Liver (tissue), 3 donors: Measurements from ENCODE around the gene LSM11.

Experiments
- EGR1 ChIP-seq, 2 donors: IDR thresholded peaks; 2 replicates each; pipeline ENCODE4 v1.6.1; 2016 to 2018; ENCODE audit warnings: antibody characterized with exemption in 2 of 2, low read depth in 2 of 2
- FOXA1 ChIP-seq: IDR thresholded peaks from 2 replicates; pipeline ENCODE4 v1.6.1; 2016; ENCODE audit warnings: antibody characterized with exemption
- GABPA ChIP-seq, 2 donors: IDR thresholded peaks in 1 of 2; conservative IDR thresholded peaks in 1 of 2; 2 replicates each; pipeline ENCODE4 v1.6.1; 2016; ENCODE audit warnings: antibody characterized with exemption in 2 of 2, mild to moderate bottlenecking in 1 of 2, moderate library complexity in 1 of 2
- NR2F2 ChIP-seq: IDR thresholded peaks from 2 replicates; pipeline ENCODE4 v1.6.1; 2016; ENCODE audit warnings: antibody characterized with exemption
- RAD21 ChIP-seq, 2 donors: IDR thresholded peaks; 2 replicates each; pipeline ENCODE4 v1.6.1; 2016; ENCODE audit warnings: antibody characterized with exemption in 2 of 2, mild to moderate bottlenecking in 2 of 2
- REST ChIP-seq: IDR thresholded peaks from 2 replicates; pipeline ENCODE4 v1.6.1; 2016; ENCODE audit warnings: antibody characterized with exemption, mild to moderate bottlenecking
- RXRA ChIP-seq, 2 donors: IDR thresholded peaks; 2 replicates each; pipeline ENCODE4 v1.6.1; 2017 to 2018; ENCODE audit warnings: antibody characterized with exemption in 2 of 2, mild to moderate bottlenecking in 1 of 2
- TAF1 ChIP-seq: conservative IDR thresholded peaks from 2 replicates; pipeline ENCODE4 v1.6.1; 2016; ENCODE audit warnings: antibody characterized with exemption, mild to moderate bottlenecking
- YY1 ChIP-seq: IDR thresholded peaks from 2 replicates; pipeline ENCODE4 v1.6.1; 2016; ENCODE audit warnings: antibody characterized with exemption, mild to moderate bottlenecking
- TF ChIP-seq, protein P1 (sequence below): fragments of 150-350 bp; IDR thresholded peaks from 2 replicates; pipeline ENCODE4 v1.5.1; 2017; ENCODE audit warnings: improper control_type of control experiment, low read depth, low read length; ENCODE audit not compliant: missing input control
- TF ChIP-seq, protein P2 (sequence below): IDR thresholded peaks from 2 replicates; pipeline ENCODE4 v1.6.1; 2016; ENCODE audit warnings: antibody characterized with exemption
- donor health status: healthy.
- donor health status: healthy.

- TF ChIP-seq, protein P1, sequence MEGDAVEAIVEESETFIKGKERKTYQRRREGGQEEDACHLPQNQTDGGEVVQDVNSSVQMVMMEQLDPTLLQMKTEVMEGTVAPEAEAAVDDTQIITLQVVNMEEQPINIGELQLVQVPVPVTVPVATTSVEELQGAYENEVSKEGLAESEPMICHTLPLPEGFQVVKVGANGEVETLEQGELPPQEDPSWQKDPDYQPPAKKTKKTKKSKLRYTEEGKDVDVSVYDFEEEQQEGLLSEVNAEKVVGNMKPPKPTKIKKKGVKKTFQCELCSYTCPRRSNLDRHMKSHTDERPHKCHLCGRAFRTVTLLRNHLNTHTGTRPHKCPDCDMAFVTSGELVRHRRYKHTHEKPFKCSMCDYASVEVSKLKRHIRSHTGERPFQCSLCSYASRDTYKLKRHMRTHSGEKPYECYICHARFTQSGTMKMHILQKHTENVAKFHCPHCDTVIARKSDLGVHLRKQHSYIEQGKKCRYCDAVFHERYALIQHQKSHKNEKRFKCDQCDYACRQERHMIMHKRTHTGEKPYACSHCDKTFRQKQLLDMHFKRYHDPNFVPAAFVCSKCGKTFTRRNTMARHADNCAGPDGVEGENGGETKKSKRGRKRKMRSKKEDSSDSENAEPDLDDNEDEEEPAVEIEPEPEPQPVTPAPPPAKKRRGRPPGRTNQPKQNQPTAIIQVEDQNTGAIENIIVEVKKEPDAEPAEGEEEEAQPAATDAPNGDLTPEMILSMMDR: no peak
- TF ChIP-seq GABPA (IDR thresholded peaks at IDR 0.05 in 1 of 2, conservative IDR thresholded peaks at IDR 0.05 in 1 of 2): no peak
- no peak for TF ChIP-seq REST
- TF ChIP-seq YY1: no peak
- TF ChIP-seq NR2F2: no peak
- no peak for TF ChIP-seq RAD21 (IDR thresholded peaks at IDR 0.05)
- TF ChIP-seq FOXA1: no peak
- no peak for TF ChIP-seq EGR1 (IDR thresholded peaks at IDR 0.05; ENCODE audit: low read depth in 2 of 2)
- TF ChIP-seq, protein P2, sequence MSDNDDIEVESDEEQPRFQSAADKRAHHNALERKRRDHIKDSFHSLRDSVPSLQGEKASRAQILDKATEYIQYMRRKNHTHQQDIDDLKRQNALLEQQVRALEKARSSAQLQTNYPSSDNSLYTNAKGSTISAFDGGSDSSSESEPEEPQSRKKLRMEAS: no peak
- no peak for TF ChIP-seq TAF1
- no peak for TF ChIP-seq RXRA (IDR thresholded peaks at IDR 0.05)
These were observed 5.4 kb downstream of the LSM11 start for GRCh38 chr5:157748760-157749461.
